DLD1 (cell line): Measurements from ENCODE around the gene RPL19.
"Not testable (repeated sequence)": the region's sequence is repeated elsewhere in the genome, so short reads cannot be mapped to it uniquely, and the experiment has no call there.

Experiments used
- in situ Hi-C: cut with HindIII; loops from 2 replicates; pipeline ENCODE4 v1.10.0; 2017; ENCODE audit warnings: low sequenced_read_pairs

Gene RPL19

GRCh38 chr17:39240631-39241030, 40.5 kb downstream of the RPL19 start:
- in situ Hi-C loops, result no loop called here

- in situ Hi-C loops, result no loop called here
These were observed 43.1 kb downstream of the RPL19 start for GRCh38 chr17:39243155-39243554.

- in situ Hi-C loops, result no loop called here
These were observed 44.0 kb downstream of the RPL19 start for GRCh38 chr17:39244016-39244599.

- in situ Hi-C loops, result no loop called here
These were observed 44.8 kb downstream of the RPL19 start for GRCh38 chr17:39244600-39245570.

- in situ Hi-C loops, result no loop called here
These were observed 46.2 kb downstream of the RPL19 start for GRCh38 chr17:39246274-39246673.

- in situ Hi-C loops, result not testable (repeated sequence)
These were observed 50.0 kb downstream of the RPL19 start for GRCh38 chr17:39250076-39250475.

- in situ Hi-C loops, result no loop called here
These were observed 51.9 kb downstream of the RPL19 start for GRCh38 chr17:39251997-39252396.

- in situ Hi-C loops, result no loop called here
These were observed 52.8 kb downstream of the RPL19 start for GRCh38 chr17:39252788-39253460.
